Cardiac septum (tissue), 1 donor: Measurements from ENCODE around the gene CCDC33. TPM values are rescaled to one million over a fixed set of nuclear protein-coding genes. Genes with fewer than 3 reads are reported as not detected.

Experiments
- DNase-seq: peaks from one replicate; pipeline ENCODE4 v3.0.0-alpha.2; 2020; ENCODE audit warnings: low spot score
- intact Hi-C: fragments of 100-400 bp; cut with DNase I; formaldehyde crosslinking; loops from one replicate; pipeline ENCODE4 v1.14.0; 2022
- total RNA-seq: library from RNA; stranded (reverse); fragmentation: NEBNext Ultra II Directional; extraction: Animal tissue kit (Norgen Biotek cat#: 25700); gene quantifications from one replicate; pipeline ENCODE4 v1.2.1, GENCODE V29; 2021
- donor health status: DM: no; HTN: no; CAD: no.

Gene CCDC33
- total RNA-seq, 1 donor from 2014 or later: not detected

GRCh38 chr15:74270854-74271520 is 34.9 kb downstream of the CCDC33 start:
- intact Hi-C loops: no loop called here
- DNase-seq: no peak

GRCh38 chr15:74272812-74273211 is 36.7 kb downstream of the CCDC33 start:
- DNase-seq: no peak
- intact Hi-C loops: no loop called here

GRCh38 chr15:74274470-74275038 is 38.4 kb downstream of the CCDC33 start:
- intact Hi-C loops: no loop called here
- no peak for DNase-seq

- intact Hi-C loops: no loop called here
- DNase-seq: no peak
Measured at GRCh38 chr15:74275957-74276356, 39.8 kb downstream of the CCDC33 start.

- intact Hi-C loops: no loop called here
- DNase-seq: no peak
Measured at GRCh38 chr15:74276560-74276959, 40.4 kb downstream of the CCDC33 start.

- intact Hi-C loops: no loop called here
- no peak for DNase-seq
Measured at GRCh38 chr15:74277242-74277810, 41.2 kb downstream of the CCDC33 start.

GRCh38 chr15:74278207-74278606 is 42.1 kb downstream of the CCDC33 start:
- intact Hi-C loops: no loop called here
- DNase-seq: no peak

- no peak for DNase-seq
- intact Hi-C loops: no loop called here
Measured at GRCh38 chr15:74281147-74282133, 45.3 kb downstream of the CCDC33 start.

GRCh38 chr15:74283368-74283767 is 47.2 kb downstream of the CCDC33 start:
- intact Hi-C loops: no loop called here
- no peak for DNase-seq

- no peak for DNase-seq
- intact Hi-C loops: no loop called here
Measured at GRCh38 chr15:74289671-74290070, 53.5 kb downstream of the CCDC33 start.

GRCh38 chr15:74290645-74291044 is 54.5 kb downstream of the CCDC33 start:
- no peak for DNase-seq
- intact Hi-C loops: no loop called here

- peak; percentile 89 for DNase-seq
- intact Hi-C loops: no loop called here
Measured at GRCh38 chr15:74291101-74292071, 55.3 kb downstream of the CCDC33 start.

- DNase-seq: no peak
- intact Hi-C loops: no loop called here
Measured at GRCh38 chr15:74293021-74293810, 57.1 kb downstream of the CCDC33 start.

GRCh38 chr15:74294010-74294409 is 57.9 kb downstream of the CCDC33 start:
- DNase-seq: no peak
- intact Hi-C loops: no loop called here

GRCh38 chr15:74295800-74296199 is 59.7 kb downstream of the CCDC33 start:
- no peak for DNase-seq
- intact Hi-C loops: no loop called here

GRCh38 chr15:74297887-74298286 is 61.8 kb downstream of the CCDC33 start:
- intact Hi-C loops: no loop called here
- DNase-seq: no peak

- DNase-seq: no peak
- intact Hi-C loops: loop anchor here (5.0 kb wide), 1 partner anchor 158 kb away; no protein-coding TSS in a partner anchor
Measured at GRCh38 chr15:74300057-74300795, 64.1 kb downstream of the CCDC33 start.
